ENCODE data around the gene WIPF2. TPM values are rescaled to one million over a fixed set of nuclear protein-coding genes. Genes with fewer than 3 reads are reported as not detected.

Gene WIPF2
- total and polyA plus RNA-seq, 4 donors = 10.6 to 34.5 (median 14.9) TPM

GRCh38 chr17:40243761-40244160 is 24.7 kb downstream of the WIPF2 start:
- no peak for ATAC-seq (ENCODE audit: insufficient read depth, low FRiP score)
- H3K4me1 ChIP-seq (ENCODE audit: control insufficient read depth in 5 of 5, insufficient read depth in 5 of 5, low read length in 5 of 5) = peaks cover 0 to 13% (median 3%) of the 10 kb centered on the region in 5 donors
- H3K4me3 ChIP-seq = no peak overlapping the region
- H3K36me3 ChIP-seq (ENCODE audit: control insufficient read depth in 4 of 4, insufficient read depth in 4 of 4, low read length in 4 of 4) = peaks cover 0 to 2% (median under 1%) of the 10 kb centered on the region in 4 donors
- 93 to 98% methylated on average over 3 of the region's 3 CpGs for WGBS, 2 donors
- TF ChIP-seq CTCF (IDR thresholded peaks at IDR 0.05; ENCODE audit: control extremely low read depth, extremely low read depth) = no peak
- no peaks in the 10 kb centered on the region for H3K27me3 ChIP-seq (ENCODE audit: control insufficient read depth in 3 of 3, insufficient read depth in 3 of 3, low read length in 2 of 3)
- no peaks in the 10 kb centered on the region for H3K9me3 ChIP-seq (ENCODE audit: control insufficient read depth in 4 of 4, insufficient read depth in 3 of 4, low read length in 3 of 4)
- no peak for DNase-seq
- no peak overlapping the region for H3K9ac ChIP-seq (ENCODE audit: insufficient read depth in 1 of 2, low read length in 2 of 2)
- no peak overlapping the region for H3K27ac ChIP-seq (ENCODE audit: low read depth in 1 of 2, low read length in 1 of 2)

- no peak for DNase-seq
- 82 to 90% methylated on average over 4 of the region's 4 CpGs for WGBS, 2 donors
Observed at GRCh38 chr17:40244255-40244654, 25.2 kb downstream of the WIPF2 start.

GRCh38 chr17:40247926-40248495 is 28.9 kb downstream of the WIPF2 start:
- peaks cover 0 to 4% (median 0%) of the 10 kb centered on the region in 4 donors for H3K36me3 ChIP-seq (ENCODE audit: control insufficient read depth in 4 of 4, insufficient read depth in 4 of 4, low read length in 4 of 4)
- DNase-seq (no peak), ATAC-seq (ENCODE audit: insufficient read depth, low FRiP score) (no peak)
- WGBS, 2 donors = 72 to 75% methylated on average over 7 of the region's 7 CpGs
- no peak for TF ChIP-seq CTCF (IDR thresholded peaks at IDR 0.05; ENCODE audit: control extremely low read depth, extremely low read depth)
- no peak overlapping the region for H3K9ac ChIP-seq (ENCODE audit: insufficient read depth in 1 of 2, low read length in 2 of 2)
- H3K9me3 ChIP-seq (ENCODE audit: control insufficient read depth in 4 of 4, insufficient read depth in 3 of 4, low read length in 3 of 4) = no peaks in the 10 kb centered on the region
- peaks cover 0 to 12% (median 0%) of the 10 kb centered on the region in 5 donors for H3K4me1 ChIP-seq (ENCODE audit: control insufficient read depth in 5 of 5, insufficient read depth in 5 of 5, low read length in 5 of 5)
- H3K27ac ChIP-seq (ENCODE audit: low read depth in 1 of 2, low read length in 1 of 2) = no peak overlapping the region
- H3K4me3 ChIP-seq = no peak overlapping the region
- H3K27me3 ChIP-seq (ENCODE audit: control insufficient read depth in 3 of 3, insufficient read depth in 3 of 3, low read length in 2 of 3) = no peaks in the 10 kb centered on the region

More at GRCh38 chr17:40244255-40244654, 25.2 kb downstream of the WIPF2 start:
- Histone ChIP-seq H3K36me3 (ENCODE audit: control insufficient read depth in 4 of 4, insufficient read depth in 4 of 4, low read length in 4 of 4) (peaks cover 0 to 2% (median under 1%) of the 10 kb centered on the region in 4 donors), H3K4me1 (ENCODE audit: control insufficient read depth in 5 of 5, insufficient read depth in 5 of 5, low read length in 5 of 5) (peaks cover 0 to 13% (median 3%) of the 10 kb centered on the region in 5 donors), H3K9ac (ENCODE audit: insufficient read depth in 1 of 2, low read length in 2 of 2) (no peak overlapping the region), H3K27me3 (ENCODE audit: control insufficient read depth in 3 of 3, insufficient read depth in 3 of 3, low read length in 2 of 3) (no peaks in the 10 kb centered on the region), H3K4me3 (no peak overlapping the region), H3K27ac (ENCODE audit: low read depth in 1 of 2, low read length in 1 of 2) (no peak overlapping the region), H3K9me3 (ENCODE audit: control insufficient read depth in 4 of 4, insufficient read depth in 3 of 4, low read length in 3 of 4) (no peaks in the 10 kb centered on the region)
- TF ChIP-seq CTCF (IDR thresholded peaks at IDR 0.05; ENCODE audit: control extremely low read depth, extremely low read depth) = no peak
- ATAC-seq (ENCODE audit: insufficient read depth, low FRiP score) = no peak

DNA sequence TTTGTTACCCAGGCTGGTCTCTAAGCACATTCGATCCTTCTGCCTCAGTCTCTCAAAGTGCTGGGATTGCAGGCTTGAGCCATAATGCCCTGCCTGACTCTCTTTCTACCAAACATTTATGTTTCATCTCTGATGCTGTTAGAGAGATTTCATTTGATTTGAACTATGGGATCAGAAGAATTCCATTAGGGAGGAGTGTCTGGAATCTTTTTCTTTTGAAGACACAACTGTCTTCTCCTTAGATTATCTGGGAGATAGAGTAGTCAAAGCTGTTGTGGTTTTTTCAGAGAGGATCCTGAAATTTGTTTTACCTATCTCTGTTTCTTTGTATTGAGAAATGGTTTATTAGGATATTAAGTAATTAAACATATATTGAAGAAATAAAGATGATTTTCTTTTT is 29.4 kb downstream of the WIPF2 start:
- ATAC-seq (ENCODE audit: insufficient read depth, low FRiP score) (no peak), DNase-seq (no peak)
- 92 to 96% methylated on average over 1 of the region's 1 CpG for WGBS, 2 donors
- Histone ChIP-seq H3K9ac (ENCODE audit: insufficient read depth in 1 of 2, low read length in 2 of 2) (no peak overlapping the region), H3K4me1 (ENCODE audit: control insufficient read depth in 5 of 5, insufficient read depth in 5 of 5, low read length in 5 of 5) (peaks cover 0 to 14% (median 0%) of the 10 kb centered on the region in 5 donors), H3K36me3 (ENCODE audit: control insufficient read depth in 4 of 4, insufficient read depth in 4 of 4, low read length in 4 of 4) (peaks cover 0 to 4% (median 0%) of the 10 kb centered on the region in 4 donors), H3K4me3 (no peak overlapping the region), H3K9me3 (ENCODE audit: control insufficient read depth in 4 of 4, insufficient read depth in 3 of 4, low read length in 3 of 4) (no peaks in the 10 kb centered on the region), H3K27ac (ENCODE audit: low read depth in 1 of 2, low read length in 1 of 2) (no peak overlapping the region), H3K27me3 (ENCODE audit: control insufficient read depth in 3 of 3, insufficient read depth in 3 of 3, low read length in 2 of 3) (no peaks in the 10 kb centered on the region)
- no peak for TF ChIP-seq CTCF (IDR thresholded peaks at IDR 0.05; ENCODE audit: control extremely low read depth, extremely low read depth)
